Lower leg skin (tissue), 4 donors: ENCODE results near the gene ZNF580. TPM values are rescaled to one million over a fixed set of nuclear protein-coding genes. Genes with fewer than 3 reads are reported as not detected.

ENCODE experiments used
- DNase-seq, 2 donors: peaks; one replicate each; pipeline ENCODE4 v3.0.0-alpha.2; 2019; ENCODE audit warnings: low spot score in 2 of 2
- H3K4me3 ChIP-seq: fragments of 200-600 bp; sonication (generic); 2 replicates; pipeline ENCODE4 v1.5.1; 2017; ENCODE audit warnings: mild to moderate bottlenecking, low read depth; ENCODE audit not compliant: poor library complexity, severe bottlenecking
- CTCF ChIP-seq, 3 donors: fragments of 450-650 bp; IDR thresholded peaks; one replicate each; pipeline ENCODE4 v1.5.1; 2016; ENCODE audit warnings: antibody characterized with exemption in 3 of 3, mild to moderate bottlenecking in 3 of 3, moderate library complexity in 2 of 3
- POLR2A ChIP-seq, 2 donors: fragments of 450-650 bp; IDR thresholded peaks; one replicate each; pipeline ENCODE4 v1.6.1; 2016 to 2017; ENCODE audit warnings: antibody characterized with exemption in 2 of 2, mild to moderate bottlenecking in 1 of 2, moderate library complexity in 1 of 2
- WGBS, 2 donors: methylation state at CpG; one replicate each; pipeline ENCODE4 v1.1.5; 2018; 5-methylcytosine and 5-hydroxymethylcytosine counted together
- intact Hi-C: fragments of 100-400 bp; cut with DNase I; formaldehyde crosslinking; loops from one replicate; pipeline ENCODE4 v1.15.0; 2023; ENCODE audit warnings: low total_unique reads
- total RNA-seq, 4 donors: library from RNA; depleted of rRNA; stranded (reverse); fragments of >200 nt; gene quantifications; one replicate each; pipeline ENCODE4 v1.1.0, GENCODE V29; 2016

The ZNF580 gene
- total RNA-seq, 4 donors from 2014 or later: 14.1 to 38.0 (median 22.9) TPM

GRCh38 chr19:55599842-55600661, 40.8 kb upstream of the ZNF580 start, which contains the start of gene ZNF524:
TSS of gene ZNF524 (plus strand) at chr19:55600288. CDS start at chr19:55602113, 1,825 bp downstream.
- 0% methylated on average over 46 to 51 of the region's 97 CpGs for WGBS, 2 donors
- peak within 1 kb of the TSS; percentile 67 for H3K4me3 ChIP-seq
- intact Hi-C loops: no loop called here

GRCh38 chr19:55600662-55601028, 40.2 kb upstream of the ZNF580 start:
- WGBS, 2 donors: 2 to 5% methylated on average over 14 to 15 of the region's 15 CpGs
- TF ChIP-seq CTCF (IDR thresholded peaks at IDR 0.05): no peak
- no peak for TF ChIP-seq POLR2A (IDR thresholded peaks at IDR 0.05)
- peak overlapping the region; percentile 67 for H3K4me3 ChIP-seq
- DNase-seq: no peak
- intact Hi-C loops: no loop called here

More at GRCh38 chr19:55599842-55600661, 40.8 kb upstream of the ZNF580 start, which contains the start of gene ZNF524:
- DNase-seq: peak; percentile 85 to 96
- no peak for TF ChIP-seq POLR2A (IDR thresholded peaks at IDR 0.05)
- TF ChIP-seq CTCF (IDR thresholded peaks at IDR 0.05): no peak

- TF ChIP-seq CTCF (IDR thresholded peaks at IDR 0.05) (no peak), POLR2A (IDR thresholded peaks at IDR 0.05) (no peak)
- H3K4me3 ChIP-seq: no peak overlapping the region
- 38 to 53% methylated on average over 4 of the region's 4 CpGs for WGBS, 2 donors
- intact Hi-C loops: no loop called here
- no peak for DNase-seq
Measured at GRCh38 chr19:55601084-55601483, 39.7 kb upstream of the ZNF580 start.

- intact Hi-C loops: no loop called here
- WGBS, 2 donors: 93 to 94% methylated on average over 53 to 57 of the region's 60 CpGs
- TF ChIP-seq POLR2A (IDR thresholded peaks at IDR 0.05): no peak
- TF ChIP-seq CTCF (IDR thresholded peaks at IDR 0.05): no peak
- no peak for DNase-seq
- no peak overlapping the region for H3K4me3 ChIP-seq
Measured at GRCh38 chr19:55602104-55603001, 38.4 kb upstream of the ZNF580 start.

GRCh38 chr19:55603115-55603514, 37.7 kb upstream of the ZNF580 start:
- no peak overlapping the region for H3K4me3 ChIP-seq
- intact Hi-C loops: no loop called here
- TF ChIP-seq POLR2A (IDR thresholded peaks at IDR 0.05): no peak
- TF ChIP-seq CTCF (IDR thresholded peaks at IDR 0.05): no peak
- WGBS, 2 donors: 91 to 92% methylated on average over 20 to 21 of the region's 21 CpGs
- no peak for DNase-seq
